A673 (cell line): Measurements from ENCODE around the gene SP7. TPM values are rescaled to one million over a fixed set of nuclear protein-coding genes. Genes with fewer than 3 reads are reported as not detected.

Experiments
- BruUV-seq: library from RNA; stranded (reverse); fragments of 400-500 nt; replicated peaks from 2 replicates; lab custom pipeline; 2021; lab: Mats Ljungman, UMichigan
- CTCF ChIA-PET: fragments of 300-600 bp; sonication (Branson Sonifier 250); formaldehyde crosslinking; loops from one replicate; lab custom pipeline; 2022; ENCODE audit warnings: antibody characterized with exemption; lab: Charles Lee
- POLR2A ChIA-PET: fragments of 300-600 bp; sonication (Branson Sonifier 250); formaldehyde crosslinking; loops from one replicate; lab custom pipeline; 2022; ENCODE audit warnings: antibody characterized with exemption; ENCODE audit not compliant: low non-redundant PET; lab: Charles Lee
- DNase-seq: peaks from one replicate; pipeline ENCODE4 v3.0.0-alpha.2; 2015; ENCODE audit warnings: low spot score
- H3K27ac ChIP-seq: fragments of 200-600 bp; sonication (generic); 2 replicates; pipeline ENCODE4 v1.5.1; 2016; ENCODE audit warnings: mixed run types, low read depth, mild to moderate bottlenecking, mixed read lengths, antibody characterized with exemption, low read length; ENCODE audit not compliant: poor library complexity, severe bottlenecking
- H3K27me3 ChIP-seq: fragments of 200-600 bp; sonication (generic); replicated peaks from 2 replicates; pipeline ENCODE4 v1.6.1; 2017; ENCODE audit warnings: mixed run types, low read depth, mild to moderate bottlenecking, mixed read lengths, antibody characterized with exemption, low read length; ENCODE audit not compliant: insufficient read depth, poor library complexity
- H3K36me3 ChIP-seq: fragments of 200-600 bp; sonication (generic); 2 replicates; pipeline ENCODE4 v1.6.1; 2016; ENCODE audit warnings: mixed run types, mild to moderate bottlenecking, mixed read lengths, antibody characterized with exemption, low read length; ENCODE audit not compliant: insufficient read depth, poor library complexity, severe bottlenecking
- H3K4me1 ChIP-seq: fragments of 200-600 bp; sonication (generic); 2 replicates; pipeline ENCODE4 v1.6.1; 2017; ENCODE audit warnings: mixed run types, mild to moderate bottlenecking, mixed read lengths, antibody characterized with exemption, low read length; ENCODE audit not compliant: insufficient read depth, poor library complexity, severe bottlenecking
- H3K4me3 ChIP-seq: fragments of 200-600 bp; sonication (generic); 2 replicates; pipeline ENCODE4 v1.5.1; 2016; ENCODE audit warnings: low read depth, mixed run types, mild to moderate bottlenecking, mixed read lengths, low read length; ENCODE audit not compliant: poor library complexity, severe bottlenecking
- H3K9me3 ChIP-seq: fragments of 200-600 bp; sonication (generic); 2 replicates; pipeline ENCODE4 v1.6.1; 2016; ENCODE audit warnings: mixed run types, low read depth, mild to moderate bottlenecking, mixed read lengths, antibody characterized with exemption, low read length; ENCODE audit not compliant: poor library complexity, severe bottlenecking
- EZH2 ChIP-seq: fragments of 200-600 bp; sonication (generic); IDR thresholded peaks from 2 replicates; pipeline ENCODE4 v1.6.1; 2017; ENCODE audit warnings: borderline replicate concordance, low read depth, mild to moderate bottlenecking, mixed read lengths, antibody characterized with exemption, low read length; ENCODE audit not compliant: poor library complexity, severe bottlenecking
- intact Hi-C: fragments of 100-400 bp; cut with micrococcal nuclease; formaldehyde crosslinking; loops from one replicate; pipeline ENCODE4 v1.10.0; 2022; ENCODE audit not compliant: unreplicated experiment
- total RNA-seq: library from RNA; stranded (reverse); gene quantifications from 2 replicates; pipeline ENCODE4 v1.2.3, GENCODE V29; 2021
- TF ChIP-seq, protein P1 (sequence below): fragments of 300-800, 200-600 bp; sonication (generic); conservative IDR thresholded peaks from 2 replicates; pipeline ENCODE4 v1.5.1; 2017; ENCODE audit warnings: low read depth, mild to moderate bottlenecking, antibody characterized with exemption, low read length, moderate library complexity, mixed read lengths

The SP7 gene
- total RNA-seq, 1 experiment from 2014 or later, result not detected

DNA sequence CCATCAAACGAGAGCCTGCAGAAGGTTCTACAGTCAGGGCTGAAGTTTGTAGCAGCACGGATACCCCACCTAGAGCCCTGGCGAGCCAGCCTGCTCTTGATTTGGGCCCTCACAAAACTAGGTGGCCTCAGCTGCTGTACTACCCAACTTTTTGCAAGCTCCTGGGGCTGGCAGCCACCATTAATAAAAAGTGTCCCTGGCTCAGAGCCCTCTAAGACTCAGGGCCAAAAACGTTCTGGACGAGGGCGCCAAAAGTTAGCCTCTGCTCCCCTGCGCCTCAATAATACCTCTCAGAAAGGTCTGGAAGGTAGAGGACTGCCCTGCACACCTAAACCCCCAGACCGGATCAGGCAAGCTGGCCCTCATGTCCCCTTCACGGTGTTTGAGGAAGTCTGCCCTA, 49.7 kb downstream of the SP7 start:
- TF ChIP-seq, protein P1, sequence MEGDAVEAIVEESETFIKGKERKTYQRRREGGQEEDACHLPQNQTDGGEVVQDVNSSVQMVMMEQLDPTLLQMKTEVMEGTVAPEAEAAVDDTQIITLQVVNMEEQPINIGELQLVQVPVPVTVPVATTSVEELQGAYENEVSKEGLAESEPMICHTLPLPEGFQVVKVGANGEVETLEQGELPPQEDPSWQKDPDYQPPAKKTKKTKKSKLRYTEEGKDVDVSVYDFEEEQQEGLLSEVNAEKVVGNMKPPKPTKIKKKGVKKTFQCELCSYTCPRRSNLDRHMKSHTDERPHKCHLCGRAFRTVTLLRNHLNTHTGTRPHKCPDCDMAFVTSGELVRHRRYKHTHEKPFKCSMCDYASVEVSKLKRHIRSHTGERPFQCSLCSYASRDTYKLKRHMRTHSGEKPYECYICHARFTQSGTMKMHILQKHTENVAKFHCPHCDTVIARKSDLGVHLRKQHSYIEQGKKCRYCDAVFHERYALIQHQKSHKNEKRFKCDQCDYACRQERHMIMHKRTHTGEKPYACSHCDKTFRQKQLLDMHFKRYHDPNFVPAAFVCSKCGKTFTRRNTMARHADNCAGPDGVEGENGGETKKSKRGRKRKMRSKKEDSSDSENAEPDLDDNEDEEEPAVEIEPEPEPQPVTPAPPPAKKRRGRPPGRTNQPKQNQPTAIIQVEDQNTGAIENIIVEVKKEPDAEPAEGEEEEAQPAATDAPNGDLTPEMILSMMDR, result no peak
- TF ChIP-seq EZH2, result no peak
- intact Hi-C loops, result loop anchor here (2.0 kb wide), 1 partner anchor 220 kb away; no protein-coding TSS in a partner anchor
- Histone ChIP-seq H3K4me3 (no peak overlapping the region), H3K4me1 (no peaks in the 10 kb centered on the region), H3K27me3 (no peaks in the 10 kb centered on the region), H3K9me3 (no peaks in the 10 kb centered on the region), H3K27ac (no peak overlapping the region), H3K36me3 (peaks cover 90% of the 10 kb centered on the region)
- POLR2A ChIA-PET, result interaction anchor here (0.6 to 0.7 kb wide), 2 partner anchors 8 to 61 kb away, joined by 3 read pairs; no protein-coding TSS in a partner anchor
- DNase-seq, result no peak
- CTCF ChIA-PET, result interaction anchor here (2.0 to 2.4 kb wide), 2 partner anchors 73 to 75 kb away, joined by 4 to 13 read pairs; no protein-coding TSS in a partner anchor
- BruUV-seq, result no TSS peak

DNA sequence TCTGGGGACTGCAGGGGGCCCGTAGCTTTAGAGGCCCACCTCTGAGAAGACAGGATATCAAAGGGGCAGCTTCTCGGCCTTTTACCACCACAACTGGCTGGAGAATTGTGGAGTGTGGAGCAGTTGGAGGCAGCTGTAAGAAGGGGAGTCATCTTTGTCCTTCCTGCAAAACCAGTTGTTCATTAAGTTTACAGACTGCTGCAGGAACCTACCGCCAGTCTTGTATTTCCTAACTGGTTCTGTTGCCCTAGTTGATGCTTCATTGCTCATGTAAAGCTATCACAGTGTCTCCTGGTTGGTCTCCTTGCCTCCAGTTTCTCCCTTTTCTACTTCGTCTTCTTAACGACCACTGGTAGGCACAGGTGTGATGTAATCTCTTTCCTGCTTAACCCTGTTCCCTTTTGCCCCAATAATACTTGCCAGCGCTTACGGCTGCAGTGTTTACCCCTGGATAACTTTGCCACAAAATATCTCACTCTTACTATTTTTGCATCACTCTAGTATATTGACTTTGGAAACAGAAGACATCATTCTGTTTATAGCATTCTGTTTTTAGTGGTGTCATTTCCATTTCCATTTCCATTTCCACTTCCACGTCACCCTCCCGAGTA, 56.2 kb downstream of the SP7 start:
- POLR2A ChIA-PET, result interaction anchor here (0.6 kb wide), 1 partner anchor 660 kb away, joined by 3 read pairs; no protein-coding TSS in a partner anchor
- Histone ChIP-seq H3K36me3 (peaks cover 97% of the 10 kb centered on the region), H3K27ac (no peak overlapping the region), H3K4me1 (no peaks in the 10 kb centered on the region), H3K4me3 (no peak overlapping the region), H3K27me3 (no peaks in the 10 kb centered on the region), H3K9me3 (no peaks in the 10 kb centered on the region)
- intact Hi-C loops, result no loop called here
- no peak for DNase-seq
- CTCF ChIA-PET, result no interaction called here
- TF ChIP-seq, protein P1, result no peak
- no peak for TF ChIP-seq EZH2
- BruUV-seq, result no TSS peak

DNA sequence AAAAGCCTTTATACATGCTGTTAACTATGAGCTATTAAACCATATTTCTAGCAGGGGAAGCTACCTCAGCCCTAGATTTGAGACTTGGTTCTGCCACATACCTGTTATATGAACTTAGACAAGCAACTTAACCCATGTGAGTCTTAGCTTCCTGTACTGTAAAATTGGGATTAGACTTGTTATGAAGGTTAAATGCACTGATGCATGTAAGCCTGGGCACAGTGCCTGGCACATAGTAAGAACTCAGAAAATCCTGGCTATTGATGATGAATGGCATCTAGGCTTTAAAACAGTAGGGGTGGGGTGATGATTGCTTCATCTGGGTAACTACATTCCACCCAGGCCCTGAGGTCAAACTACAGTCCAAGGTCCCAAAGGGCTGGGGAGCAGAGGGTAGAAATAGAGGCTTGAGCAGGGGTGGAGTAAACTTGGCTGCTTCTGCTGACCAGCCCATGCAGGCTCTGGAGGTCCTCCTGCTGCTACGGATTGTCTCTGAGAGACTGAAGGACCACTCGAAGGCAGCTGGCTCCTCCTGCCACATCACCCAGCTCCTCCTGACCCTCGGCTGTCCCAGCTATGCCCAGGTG, 56.8 kb downstream of the SP7 start:
- peaks cover 98% of the 10 kb centered on the region for H3K36me3 ChIP-seq
- ChIA-PET POLR2A (interaction anchor here (0.6 to 0.7 kb wide), 5 partner anchors 16 to 660 kb away, joined by 3 to 6 read pairs (median 4); partner anchors contain the start of genes EIF4B and PFDN5), CTCF (no interaction called here)
- no peak overlapping the region for H3K27ac ChIP-seq
- no peak overlapping the region for H3K4me3 ChIP-seq
- no peaks in the 10 kb centered on the region for H3K27me3 ChIP-seq
- H3K4me1 ChIP-seq, result no peaks in the 10 kb centered on the region
- H3K9me3 ChIP-seq, result no peaks in the 10 kb centered on the region
- intact Hi-C loops, result no loop called here
- DNase-seq, result no peak
- TF ChIP-seq EZH2, result no peak
- TF ChIP-seq, protein P1, result no peak
- BruUV-seq, result no TSS peak
